ENCODE measurements around the gene LRRC23.

LRRC23 gene

GRCh38 chr12:6959058-6959804 is 54.6 kb downstream of the LRRC23 start:
- DNase-seq (ENCODE audit: low spot score), result no peak

DNA sequence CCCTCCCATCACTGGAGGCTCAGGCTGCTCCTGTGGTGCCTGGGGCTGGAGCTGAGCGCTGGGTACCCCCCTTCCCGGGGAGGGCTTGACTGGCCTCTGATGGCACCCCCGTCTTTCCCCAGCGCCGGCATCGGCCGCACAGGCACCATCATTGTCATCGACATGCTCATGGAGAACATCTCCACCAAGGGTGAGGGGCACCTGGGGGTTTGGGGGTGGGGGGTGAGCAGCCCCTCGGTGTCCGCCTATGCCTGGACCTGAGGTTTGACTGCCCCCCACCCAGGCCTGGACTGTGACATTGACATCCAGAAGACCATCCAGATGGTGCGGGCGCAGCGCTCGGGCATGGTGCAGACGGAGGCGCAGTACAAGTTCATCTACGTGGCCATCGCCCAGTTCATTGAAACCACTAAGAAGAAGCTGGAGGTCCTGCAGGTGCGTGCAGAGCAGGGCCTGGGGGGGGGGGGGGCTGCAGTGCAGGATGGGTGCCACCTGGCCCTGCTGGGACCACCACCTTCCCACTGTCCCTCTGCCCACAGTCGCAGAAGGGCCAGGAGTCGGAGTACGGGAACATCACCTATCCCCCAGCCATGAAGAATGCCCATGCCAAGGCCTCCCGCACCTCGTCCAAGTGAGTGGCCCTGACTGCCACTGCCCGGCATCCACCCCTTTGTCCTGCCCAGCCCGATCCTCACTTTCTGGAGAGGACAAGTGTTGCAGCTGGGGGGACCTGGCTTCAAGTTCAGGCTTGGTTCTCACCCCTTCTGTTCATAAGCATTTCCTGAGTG is 55.4 kb downstream of the LRRC23 start:
- DNase-seq (ENCODE audit: low spot score), result no peak

DNA sequence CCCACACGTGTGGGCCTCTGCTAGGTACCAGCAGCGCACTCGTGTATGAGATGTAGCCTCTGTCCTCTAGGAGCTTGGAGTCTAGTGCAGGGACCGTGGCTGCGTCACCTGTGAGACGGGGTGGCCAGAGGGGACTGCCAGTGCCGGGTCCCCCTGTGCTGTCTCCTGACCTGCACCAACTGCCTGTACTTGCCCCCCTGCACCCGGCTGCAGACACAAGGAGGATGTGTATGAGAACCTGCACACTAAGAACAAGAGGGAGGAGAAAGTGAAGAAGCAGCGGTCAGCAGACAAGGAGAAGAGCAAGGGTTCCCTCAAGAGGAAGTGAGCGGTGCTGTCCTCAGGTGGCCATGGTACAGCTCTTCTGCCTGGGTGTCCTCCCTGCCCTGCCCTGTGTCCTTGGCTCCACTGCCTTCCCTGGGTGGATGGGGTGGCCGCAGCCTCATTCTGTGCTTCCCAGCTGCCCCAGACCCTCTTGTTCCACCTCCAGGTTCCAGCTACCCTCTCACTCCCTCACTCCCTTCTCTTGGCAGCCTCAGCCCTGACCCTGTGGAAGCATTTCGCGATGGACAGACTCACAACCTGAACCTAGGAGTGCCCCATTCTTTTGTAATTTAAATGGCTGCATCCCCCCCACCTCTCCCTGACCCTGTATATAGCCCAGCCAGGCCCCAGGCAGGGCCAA is 56.1 kb downstream of the LRRC23 start:
- peak; percentile 53 for DNase-seq (ENCODE audit: low spot score)

DNA sequence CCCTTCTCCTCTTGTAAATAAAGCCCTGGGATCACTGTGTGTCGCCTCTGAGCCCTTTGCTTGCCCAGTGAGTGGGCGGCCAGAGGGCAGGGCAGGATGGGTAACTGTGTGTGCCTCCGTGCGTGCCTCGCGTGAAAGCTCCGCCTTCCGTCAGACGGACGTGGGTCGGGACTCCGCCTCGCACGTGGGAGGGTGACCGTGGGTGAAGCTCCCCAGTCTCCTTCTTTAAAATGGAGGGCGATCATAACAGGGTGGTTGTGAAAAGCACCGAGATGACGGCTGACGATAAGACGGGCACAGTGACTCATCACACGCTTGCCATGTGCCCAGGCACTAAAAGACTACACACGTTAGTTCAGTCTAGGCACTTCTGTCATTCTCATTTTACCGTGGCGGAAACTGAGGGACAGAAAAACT is 56.7 kb downstream of the LRRC23 start:
- DNase-seq (ENCODE audit: low spot score), result peak; percentile 94

DNA sequence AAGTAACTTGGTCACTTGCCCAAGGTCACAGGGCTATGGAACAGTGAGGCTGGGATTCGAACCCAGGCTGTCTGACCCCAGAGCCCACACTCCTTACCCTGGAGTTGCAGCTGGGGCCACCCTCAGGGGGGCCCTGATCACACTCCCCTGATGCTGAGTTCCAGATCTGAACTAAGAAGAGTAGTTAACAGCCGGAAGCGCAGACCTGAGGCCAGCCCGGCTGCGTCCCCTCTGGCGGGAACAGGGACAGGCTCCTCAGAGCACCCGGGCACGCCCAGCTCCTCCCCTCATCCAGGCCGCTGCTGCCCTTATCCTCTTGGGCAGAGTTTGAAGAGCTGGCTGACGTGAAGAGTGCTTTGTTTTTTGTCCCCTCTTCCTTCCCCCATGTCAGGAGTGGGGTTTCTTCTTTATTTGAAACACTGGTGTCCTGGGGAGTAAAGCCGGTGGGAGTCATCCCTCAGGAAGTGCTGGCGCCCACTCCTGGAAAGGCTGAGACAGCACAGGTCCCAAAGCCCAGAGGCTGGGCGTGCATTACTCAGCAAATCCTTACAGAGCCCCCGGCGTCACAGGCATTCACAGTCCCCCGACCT is 57.2 kb downstream of the LRRC23 start:
- DNase-seq (ENCODE audit: low spot score), result peak; percentile 83

DNA sequence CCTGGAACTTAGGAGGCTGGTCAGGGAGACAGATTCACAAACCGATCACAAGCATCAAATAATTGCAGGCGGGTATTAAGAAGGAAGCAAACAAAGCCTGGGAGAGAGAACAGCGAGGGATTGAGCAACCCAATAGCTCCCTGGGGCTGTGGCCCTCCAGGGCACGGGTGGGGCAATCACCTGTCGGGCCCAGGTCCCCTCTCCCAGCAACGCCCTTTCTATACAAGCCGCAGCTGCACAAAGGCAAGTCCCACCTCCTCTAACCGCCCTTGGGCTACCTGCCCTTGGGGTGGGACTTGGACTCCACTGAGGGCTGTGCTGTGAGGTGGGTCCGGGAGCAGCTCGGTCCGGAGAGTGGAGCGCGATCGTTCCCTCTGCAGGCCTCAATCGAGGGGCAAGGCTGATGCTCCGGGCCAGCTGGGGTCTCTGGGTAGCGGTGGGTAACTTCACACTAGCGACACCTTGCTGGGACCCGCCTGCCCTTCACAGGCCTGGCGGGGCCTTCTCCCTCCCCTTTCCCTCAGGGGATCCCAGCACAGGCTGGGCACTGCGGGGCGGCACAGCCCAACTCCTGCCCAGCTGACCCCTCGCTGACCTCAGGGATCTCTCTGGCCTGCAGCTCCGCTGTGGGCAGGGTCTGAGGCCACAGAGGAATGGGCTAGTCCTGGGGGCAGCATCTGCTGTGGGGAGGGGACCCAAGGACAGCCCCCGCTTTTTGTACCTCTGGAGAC is 57.8 kb downstream of the LRRC23 start:
- DNase-seq (ENCODE audit: low spot score), result no peak

GRCh38 chr12:6963016-6963731 is 58.6 kb downstream of the LRRC23 start:
- no peak for DNase-seq (ENCODE audit: low spot score)
